HG03469 (cell line): ENCODE measurements around the gene RIPPLY1.

ENCODE experiments used
- ATAC-seq: cut with Tn5 transposase; IDR thresholded peaks from one replicate; pipeline ENCODE4 v1.9.1; 2021; ENCODE audit warnings: mild to moderate bottlenecking, moderate library complexity, moderate number of reproducible peaks; ENCODE audit not compliant: unreplicated experiment

Gene RIPPLY1

GRCh38 chrX:106862972-106863688 is 40.0 kb downstream of the RIPPLY1 start:
- ATAC-seq: no peak
